LNCaP clone FGC (cell line): ENCODE data around the gene VIPAS39.

Experiments
- DNase-seq: peaks from one replicate; pipeline ENCODE4 v3.0.0-alpha.2; 2011; ENCODE audit warnings: low read depth
- H3K4me3 ChIP-seq: 2 replicates; pipeline ENCODE4 v1.5.1; 2011; ENCODE audit warnings: mild to moderate bottlenecking, low read depth, low read length, control low read depth
- CTCF ChIP-seq: IDR thresholded peaks from 2 replicates; pipeline ENCODE4 v1.5.1; 2012; ENCODE audit warnings: mild to moderate bottlenecking; ENCODE audit not compliant: control insufficient read depth, insufficient read depth; ENCODE audit errors: extremely low read depth

Gene VIPAS39

GRCh38 chr14:77409131-77409533, 48.3 kb downstream of the VIPAS39 start:
- peak; percentile 52 for TF ChIP-seq CTCF
- no peak for DNase-seq
- H3K4me3 ChIP-seq, result no peak overlapping the region

DNA sequence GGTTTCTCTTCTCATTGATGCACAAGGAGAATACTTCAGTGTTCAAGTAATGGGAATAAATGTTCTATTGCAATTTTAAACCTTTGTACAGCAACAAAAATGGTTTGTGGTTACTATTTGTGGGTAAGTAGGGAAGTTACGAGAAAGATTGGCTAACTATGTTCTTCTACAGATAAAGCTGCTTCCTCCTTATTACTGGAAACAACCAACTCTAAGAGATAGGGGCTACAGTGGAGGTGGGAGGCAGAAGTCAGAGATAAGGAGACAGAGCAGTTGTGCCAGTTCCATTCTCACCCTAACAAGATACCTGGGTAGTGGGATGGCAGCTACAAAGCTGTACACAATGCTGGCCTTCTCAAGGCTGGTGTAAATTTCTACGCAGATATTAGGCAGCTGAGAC, 50.2 kb downstream of the VIPAS39 start:
- no peak for DNase-seq
- no peak for TF ChIP-seq CTCF
- no peak overlapping the region for H3K4me3 ChIP-seq

GRCh38 chr14:77406718-77407117, 50.7 kb downstream of the VIPAS39 start:
- no peak for DNase-seq
- no peak for TF ChIP-seq CTCF
- no peak overlapping the region for H3K4me3 ChIP-seq

- H3K4me3 ChIP-seq, result no peak overlapping the region
- no peak for TF ChIP-seq CTCF
- DNase-seq, result no peak
Measured at GRCh38 chr14:77406086-77406485, 51.3 kb downstream of the VIPAS39 start.

- H3K4me3 ChIP-seq, result no peak overlapping the region
- no peak for DNase-seq
- no peak for TF ChIP-seq CTCF
Measured at GRCh38 chr14:77403768-77404167, 53.6 kb downstream of the VIPAS39 start.

- TF ChIP-seq CTCF, result no peak
- H3K4me3 ChIP-seq, result no peak overlapping the region
- no peak for DNase-seq
Measured at GRCh38 chr14:77400216-77400615, 57.2 kb downstream of the VIPAS39 start.

- no peak overlapping the region for H3K4me3 ChIP-seq
- TF ChIP-seq CTCF, result no peak
- no peak for DNase-seq
Measured at GRCh38 chr14:77390188-77390587, 67.2 kb downstream of the VIPAS39 start.
